GM12874 (cell line): Measurements from ENCODE around the gene ING3.

ENCODE experiments used
- TF ChIP-seq, protein P1 (sequence below): IDR thresholded peaks from 2 replicates; pipeline ENCODE4 v1.5.1; 2011; ENCODE audit warnings: low read depth, mild to moderate bottlenecking, control low read depth, low read length, moderate library complexity; ENCODE audit not compliant: insufficient read depth

Gene ING3

DNA sequence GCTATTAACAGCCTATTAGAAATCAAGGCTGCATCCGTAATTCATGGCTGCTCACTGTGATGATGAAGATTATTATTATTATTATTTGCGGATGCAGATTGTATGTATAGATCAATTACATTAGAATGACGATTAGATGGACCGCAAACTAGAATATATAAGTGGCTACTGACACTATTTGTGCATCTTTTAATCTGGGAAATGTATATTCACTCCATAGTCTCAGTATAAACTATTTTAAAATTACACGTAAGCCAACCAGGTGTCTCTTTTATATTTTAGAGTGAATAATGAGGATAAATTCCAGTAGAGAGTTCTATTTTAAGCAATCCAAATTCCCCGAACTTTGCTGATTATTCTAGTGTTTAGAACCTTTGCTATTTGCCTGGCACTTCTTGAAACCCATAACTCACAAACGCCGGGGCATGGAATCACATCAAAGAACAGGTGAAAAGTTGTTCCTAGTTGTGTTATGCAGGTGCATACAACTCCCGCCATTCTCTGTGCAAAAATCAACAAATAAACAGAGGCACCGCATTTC is 509 bp upstream of the ING3 start:
- TF ChIP-seq, protein P1, sequence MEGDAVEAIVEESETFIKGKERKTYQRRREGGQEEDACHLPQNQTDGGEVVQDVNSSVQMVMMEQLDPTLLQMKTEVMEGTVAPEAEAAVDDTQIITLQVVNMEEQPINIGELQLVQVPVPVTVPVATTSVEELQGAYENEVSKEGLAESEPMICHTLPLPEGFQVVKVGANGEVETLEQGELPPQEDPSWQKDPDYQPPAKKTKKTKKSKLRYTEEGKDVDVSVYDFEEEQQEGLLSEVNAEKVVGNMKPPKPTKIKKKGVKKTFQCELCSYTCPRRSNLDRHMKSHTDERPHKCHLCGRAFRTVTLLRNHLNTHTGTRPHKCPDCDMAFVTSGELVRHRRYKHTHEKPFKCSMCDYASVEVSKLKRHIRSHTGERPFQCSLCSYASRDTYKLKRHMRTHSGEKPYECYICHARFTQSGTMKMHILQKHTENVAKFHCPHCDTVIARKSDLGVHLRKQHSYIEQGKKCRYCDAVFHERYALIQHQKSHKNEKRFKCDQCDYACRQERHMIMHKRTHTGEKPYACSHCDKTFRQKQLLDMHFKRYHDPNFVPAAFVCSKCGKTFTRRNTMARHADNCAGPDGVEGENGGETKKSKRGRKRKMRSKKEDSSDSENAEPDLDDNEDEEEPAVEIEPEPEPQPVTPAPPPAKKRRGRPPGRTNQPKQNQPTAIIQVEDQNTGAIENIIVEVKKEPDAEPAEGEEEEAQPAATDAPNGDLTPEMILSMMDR, result no peak

DNA sequence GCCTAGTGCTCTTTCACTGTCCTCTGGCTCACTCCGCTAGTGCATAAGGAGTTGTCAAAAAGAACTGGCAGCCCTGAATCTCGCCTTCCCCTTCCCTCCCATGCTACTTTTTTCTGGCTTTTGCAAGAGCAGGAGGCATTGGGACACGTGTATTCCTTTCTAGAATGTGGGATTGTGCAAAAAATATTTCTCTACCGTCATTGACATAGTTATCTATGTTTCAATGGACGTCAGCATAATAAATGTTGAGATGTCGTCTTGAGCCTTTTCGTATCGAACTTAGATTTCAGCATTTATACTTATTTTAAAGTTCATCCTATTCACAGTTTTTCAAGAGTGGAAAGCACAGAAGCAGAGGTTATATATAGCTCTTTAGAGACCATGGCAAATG is 727 bp downstream of the ING3 start:
- TF ChIP-seq, protein P1, result no peak

DNA sequence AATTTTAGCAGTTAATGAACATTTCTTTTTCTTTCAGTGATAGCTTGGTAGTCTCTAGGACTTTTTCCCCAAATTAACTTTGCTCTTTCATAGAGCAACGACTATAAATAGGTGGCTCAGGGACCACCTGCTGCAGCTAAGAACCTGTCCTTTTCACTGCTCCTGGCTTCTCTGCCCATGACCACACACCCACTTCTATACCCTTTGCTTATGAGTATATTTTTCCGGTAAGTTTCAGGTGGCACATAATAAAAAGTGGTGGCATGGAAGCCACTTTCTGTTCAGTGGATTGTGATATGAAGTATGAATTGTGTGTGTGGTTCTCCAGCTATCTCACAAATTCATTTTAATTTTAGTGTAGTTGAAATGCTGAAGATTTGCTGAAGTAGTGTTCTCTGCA is 1.2 kb downstream of the ING3 start:
- TF ChIP-seq, protein P1, result no peak

DNA sequence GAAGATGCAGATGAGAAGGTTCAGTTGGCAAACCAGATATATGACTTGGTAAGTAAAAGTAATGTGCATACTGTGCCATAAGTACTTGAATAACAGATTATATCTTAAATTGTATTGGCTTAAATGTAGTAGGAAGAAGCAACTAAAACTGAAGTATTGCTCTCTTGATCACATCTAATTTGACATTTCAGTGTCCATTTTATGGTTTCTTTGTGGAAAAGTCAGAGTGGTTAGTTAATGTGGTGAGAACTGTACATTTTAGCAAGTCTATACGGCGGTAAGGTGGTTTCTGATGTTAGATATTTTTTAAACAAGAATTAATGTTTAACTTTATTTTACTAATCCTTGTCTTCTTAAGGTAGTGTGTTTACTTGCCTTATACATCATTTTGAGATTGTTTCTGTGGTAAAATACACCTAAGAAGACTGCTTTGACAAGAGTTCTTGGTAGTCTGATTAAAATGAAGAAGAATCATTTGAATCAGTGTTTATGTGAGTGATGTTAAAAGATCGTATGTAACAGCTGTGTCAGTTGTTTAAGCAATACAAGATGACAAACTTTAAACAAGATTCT is 5.1 kb downstream of the ING3 start:
- TF ChIP-seq, protein P1, result no peak

DNA sequence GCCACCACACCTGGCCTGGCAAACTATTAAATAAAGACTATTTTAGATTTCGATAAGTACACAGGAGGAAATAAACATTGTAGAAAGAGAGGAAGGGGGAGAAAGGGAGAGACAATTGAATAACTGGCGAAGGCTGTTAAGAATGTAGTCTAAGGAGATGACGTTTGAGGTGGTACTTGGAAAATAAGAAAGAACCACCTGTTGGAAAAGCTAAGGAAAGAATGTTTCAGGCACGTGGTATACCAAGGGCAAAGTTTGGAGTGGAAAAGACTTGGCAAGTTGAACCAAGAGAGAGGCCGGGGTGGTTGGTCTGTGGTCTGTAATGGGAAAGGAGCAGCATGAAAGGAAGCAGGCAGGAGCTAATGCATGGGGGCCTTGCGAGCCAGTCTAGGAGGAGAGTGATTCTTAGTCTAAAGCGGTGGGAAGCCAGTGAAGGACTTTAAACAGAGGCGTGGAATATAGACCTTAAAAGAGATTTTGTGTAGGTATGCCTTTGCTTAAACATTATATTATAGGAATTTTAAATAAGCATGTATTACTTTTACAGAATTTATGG is 9.4 kb downstream of the ING3 start:
- TF ChIP-seq, protein P1, result no peak

DNA sequence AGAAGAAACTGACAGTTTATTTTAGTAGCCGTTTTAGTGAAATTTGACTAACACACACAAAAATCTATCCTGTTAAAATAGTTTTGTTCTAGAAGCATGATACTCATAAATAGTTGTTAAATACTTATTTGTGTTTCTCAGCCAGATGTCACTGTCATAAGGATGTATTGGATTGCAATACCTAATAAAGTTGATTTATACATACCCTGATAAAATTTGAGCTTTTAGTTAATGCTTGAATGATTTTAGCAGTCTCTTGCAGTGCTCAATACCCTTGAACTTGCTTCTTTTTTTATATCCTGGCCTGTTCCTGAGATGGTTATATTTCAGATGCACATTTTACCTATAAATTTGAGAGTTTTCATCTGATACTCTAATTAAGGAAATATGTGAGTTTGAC is 10.1 kb downstream of the ING3 start:
- TF ChIP-seq, protein P1, result no peak

DNA sequence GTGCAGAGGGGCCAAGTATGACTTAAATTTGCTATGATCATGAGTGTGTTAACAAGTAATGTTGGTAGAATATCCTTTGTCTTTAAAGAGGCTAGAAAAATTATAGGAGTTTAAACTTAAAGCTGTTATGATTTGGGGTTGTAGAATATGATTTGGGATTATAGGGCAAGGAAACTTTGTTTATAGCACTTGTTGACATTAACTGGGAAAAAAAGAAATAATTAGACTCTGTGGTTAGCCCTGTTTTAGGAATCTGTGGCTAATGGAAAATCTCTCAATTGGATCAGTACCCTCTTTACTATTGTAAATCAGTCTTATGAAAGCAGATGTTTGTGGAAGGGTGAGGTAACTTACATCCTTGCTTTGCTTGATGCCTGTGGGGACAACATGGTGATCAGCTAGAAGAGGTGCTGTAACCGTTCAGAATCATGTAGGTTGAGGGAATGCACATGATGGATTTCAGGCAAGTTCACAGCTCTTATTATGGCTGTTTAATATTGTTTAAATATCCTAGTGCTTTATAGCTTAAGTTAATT is 11.1 kb downstream of the ING3 start:
- TF ChIP-seq, protein P1, result no peak
